SK-N-SH (cell line): ENCODE data around the gene ICAM5. TPM values are rescaled to one million over a fixed set of nuclear protein-coding genes. Genes with fewer than 3 reads are reported as not detected.

ENCODE experiments used
- CTCF ChIA-PET: fragments of 300-600, 350-600 bp; formaldehyde crosslinking; extraction: SDS; loops from one replicate; lab custom pipeline; 2021; lab: Yijun Ruan, JAX
- POLR2A ChIA-PET: fragments of 350-600 bp; sonication (Branson Sonifier 250); formaldehyde crosslinking; extraction: SDS; loops from one replicate; lab custom pipeline; 2020; ENCODE audit warnings: antibody characterized with exemption, inconsistent platforms; lab: Yijun Ruan, JAX
- DNase-seq: peaks from one replicate; pipeline ENCODE4 v3.0.0; 2012
- H2AFZ ChIP-seq: fragments of 200-600 bp; sonication (generic); 2 replicates; pipeline ENCODE4 v1.8.1; 2016; ENCODE audit warnings: antibody characterized with exemption, mild to moderate bottlenecking, low read depth
- H3F3A ChIP-seq: fragments of 200-600 bp; sonication (generic); replicated peaks from 2 replicates; pipeline ENCODE3; 2016; ENCODE audit warnings: antibody characterized with exemption, mild to moderate bottlenecking; ENCODE audit not compliant: insufficient read depth
- H3K27ac ChIP-seq, 2 experiments: fragments of 200-500 bp in 1 of 2; fragments of 200-600 bp in 1 of 2; sonication (Bioruptor generic) in 1 of 2; sonication (generic), shearing (Covaris generic) in 1 of 2; 2 replicates each; pipeline versions ENCODE4 v1.5.1 to v1.6.1; 2014 to 2016; ENCODE audit warnings: low read depth in 2 of 2, inconsistent platforms in 1 of 2, low read length in 1 of 2, mild to moderate bottlenecking in 1 of 2, mixed read lengths in 1 of 2
- H3K27me3 ChIP-seq: fragments of 200-600 bp; sonication (generic), shearing (Covaris generic); 2 replicates; pipeline ENCODE4 v1.6.1; 2016; ENCODE audit warnings: mixed run types; ENCODE audit not compliant: insufficient read depth
- H3K36me3 ChIP-seq, 2 experiments: fragments of 200-500 bp in 1 of 2; fragments of 200-600 bp in 1 of 2; sonication (Bioruptor generic) in 1 of 2; sonication (generic) in 1 of 2; replicated peaks in 1 of 2; 2 replicates each; pipeline versions ENCODE3 to v1.5.1; 2014 to 2016; ENCODE audit warnings: low read length in 1 of 2, mild to moderate bottlenecking in 1 of 2; ENCODE audit not compliant: insufficient read depth in 2 of 2, control insufficient read depth in 1 of 2
- H3K4me1 ChIP-seq, 2 experiments: fragments of 200-500 bp in 1 of 2; fragments of 200-600 bp in 1 of 2; sonication (Bioruptor generic) in 1 of 2; sonication (generic), shearing (Covaris generic) in 1 of 2; 2 replicates each; pipeline versions ENCODE4 v1.5.1 to v1.6.1; 2014 to 2016; ENCODE audit warnings: low read depth in 1 of 2, low read length in 1 of 2, mixed run types in 1 of 2; ENCODE audit not compliant: insufficient read depth in 2 of 2, control insufficient read depth in 1 of 2
- H3K4me2 ChIP-seq: fragments of 200-600 bp; sonication (generic), shearing (Covaris generic); 2 replicates; pipeline ENCODE4 v1.6.1; 2017; ENCODE audit warnings: mixed run types
- H3K4me3 ChIP-seq, 2 experiments: fragments of 200-500 bp in 1 of 2; fragments of 200-600 bp in 1 of 2; sonication (Bioruptor generic) in 1 of 2; sonication (generic), shearing (Covaris generic) in 1 of 2; 2 replicates each; pipeline versions ENCODE4 v1.5.1 to v1.8.1; 2014 to 2016; ENCODE audit warnings: low read depth in 2 of 2, inconsistent platforms in 1 of 2, low read length in 1 of 2, mild to moderate bottlenecking in 1 of 2, mixed read lengths in 1 of 2, moderate library complexity in 1 of 2
- H3K79me2 ChIP-seq: fragments of 200-600 bp; sonication (generic); 2 replicates; pipeline ENCODE4 v1.8.1; 2017; ENCODE audit warnings: mild to moderate bottlenecking; ENCODE audit not compliant: insufficient read depth
- H3K9ac ChIP-seq: fragments of 200-600 bp; sonication (generic); 2 replicates; pipeline ENCODE4 v1.6.1; 2017; ENCODE audit warnings: mixed run types
- H3K9me2 ChIP-seq: fragments of 200-600 bp; sonication (generic); 2 replicates; pipeline ENCODE4 v1.6.1; 2017; ENCODE audit warnings: mixed run types
- H3K9me3 ChIP-seq: fragments of 200-600 bp; sonication (generic); 2 replicates; pipeline ENCODE4 v1.6.1; 2017; ENCODE audit warnings: mixed run types, mild to moderate bottlenecking, moderate library complexity
- H4K20me1 ChIP-seq: fragments of 200-600 bp; sonication (generic); 2 replicates; pipeline ENCODE4 v1.6.1; 2017; ENCODE audit warnings: mild to moderate bottlenecking, mixed run types; ENCODE audit not compliant: insufficient read depth
- FOSL2 ChIP-seq: IDR thresholded peaks from 2 replicates; pipeline ENCODE4 v1.4.0; 2012; ENCODE audit warnings: low read depth, mild to moderate bottlenecking, moderate library complexity, borderline replicate concordance
- GABPA ChIP-seq: IDR thresholded peaks from 2 replicates; pipeline ENCODE4 v1.4.0; 2012; ENCODE audit warnings: low read depth, mild to moderate bottlenecking
- GATA2 ChIP-seq: sonication (generic); formaldehyde crosslinking; IDR thresholded peaks from 2 replicates; pipeline ENCODE4 v1.5.0; 2020; ENCODE audit warnings: mild to moderate bottlenecking, missing genetic modification reagents
- MEF2A ChIP-seq: IDR thresholded peaks from 2 replicates; pipeline ENCODE4 v1.4.0; 2012; ENCODE audit warnings: low read depth, borderline replicate concordance
- MXI1 ChIP-seq: IDR thresholded peaks from 2 replicates; pipeline ENCODE4 v1.6.1; 2012; ENCODE audit warnings: mild to moderate bottlenecking, low read depth, low read length, improper control_type of control experiment
- NFIC ChIP-seq: IDR thresholded peaks from 2 replicates; pipeline ENCODE4 v1.4.0; 2012; ENCODE audit warnings: borderline replicate concordance
- POLR2AphosphoS5 ChIP-seq: IDR thresholded peaks from 2 replicates; pipeline ENCODE4 v1.6.1; 2012; ENCODE audit warnings: low read depth, low read length
- RAD21 ChIP-seq: IDR thresholded peaks from 2 replicates; pipeline ENCODE4 v1.6.1; 2012; ENCODE audit warnings: mild to moderate bottlenecking, low read length
- RFX5 ChIP-seq: IDR thresholded peaks from 2 replicates; pipeline ENCODE4 v1.6.1; 2012; ENCODE audit warnings: mild to moderate bottlenecking, improper control_type of control experiment, low read length
- SIN3A ChIP-seq: IDR thresholded peaks from 2 replicates; pipeline ENCODE4 v1.6.1; 2012; ENCODE audit warnings: low read depth, mild to moderate bottlenecking, low read length, moderate library complexity, borderline replicate concordance
- SMC3 ChIP-seq: IDR thresholded peaks from 2 replicates; pipeline ENCODE4 v1.6.1; 2012; ENCODE audit warnings: low read depth, low read length, improper control_type of control experiment
- TEAD4 ChIP-seq: IDR thresholded peaks from 2 replicates; pipeline ENCODE4 v1.4.0; 2012; ENCODE audit warnings: mild to moderate bottlenecking, borderline replicate concordance; ENCODE audit not compliant: insufficient read depth
- YY1 ChIP-seq: IDR thresholded peaks from 2 replicates; pipeline ENCODE4 v1.4.0; 2012; ENCODE audit warnings: low read depth, mild to moderate bottlenecking
- WGBS: methylation state at CpG from one replicate; pipeline ENCODE4 v1.1.6; 2017; ENCODE audit warnings: low lambda C conversion rate; 5-methylcytosine and 5-hydroxymethylcytosine counted together
- polyA plus RNA-seq, 3 experiments: library from polyadenylated mRNA; depleted of rRNA; stranded (reverse); fragments of >200 nt; gene quantifications; 2 replicates each; pipeline ENCODE4 v1.2.3, GENCODE V29; 2012
- TF ChIP-seq, protein P1 (sequence below): fragments of 200-600 bp; sonication (generic); IDR thresholded peaks from 2 replicates; pipeline ENCODE4 v1.6.1; 2017; ENCODE audit warnings: antibody characterized with exemption, mild to moderate bottlenecking, moderate library complexity
- TF ChIP-seq, protein P2 (sequence below): fragments of 150-350 bp; IDR thresholded peaks from 2 replicates; pipeline ENCODE4 v1.6.1; 2016; ENCODE audit warnings: mild to moderate bottlenecking, low read depth, low read length
- TF ChIP-seq, protein P3 (sequence below): IDR thresholded peaks from 2 replicates; pipeline ENCODE4 v1.4.0; 2012; ENCODE audit warnings: low read depth, borderline replicate concordance
- TF ChIP-seq, protein P4 (sequence below): IDR thresholded peaks from 2 replicates; pipeline ENCODE4; 2012
- TF ChIP-seq, protein P5 (sequence below): IDR thresholded peaks from 2 replicates; pipeline ENCODE4 v1.4.0; 2012; ENCODE audit warnings: low read depth, borderline replicate concordance

ICAM5 gene
- polyA plus RNA-seq, 1 of the 3 experiments (the other 2 are of a cell fraction), result 5.2 TPM

DNA sequence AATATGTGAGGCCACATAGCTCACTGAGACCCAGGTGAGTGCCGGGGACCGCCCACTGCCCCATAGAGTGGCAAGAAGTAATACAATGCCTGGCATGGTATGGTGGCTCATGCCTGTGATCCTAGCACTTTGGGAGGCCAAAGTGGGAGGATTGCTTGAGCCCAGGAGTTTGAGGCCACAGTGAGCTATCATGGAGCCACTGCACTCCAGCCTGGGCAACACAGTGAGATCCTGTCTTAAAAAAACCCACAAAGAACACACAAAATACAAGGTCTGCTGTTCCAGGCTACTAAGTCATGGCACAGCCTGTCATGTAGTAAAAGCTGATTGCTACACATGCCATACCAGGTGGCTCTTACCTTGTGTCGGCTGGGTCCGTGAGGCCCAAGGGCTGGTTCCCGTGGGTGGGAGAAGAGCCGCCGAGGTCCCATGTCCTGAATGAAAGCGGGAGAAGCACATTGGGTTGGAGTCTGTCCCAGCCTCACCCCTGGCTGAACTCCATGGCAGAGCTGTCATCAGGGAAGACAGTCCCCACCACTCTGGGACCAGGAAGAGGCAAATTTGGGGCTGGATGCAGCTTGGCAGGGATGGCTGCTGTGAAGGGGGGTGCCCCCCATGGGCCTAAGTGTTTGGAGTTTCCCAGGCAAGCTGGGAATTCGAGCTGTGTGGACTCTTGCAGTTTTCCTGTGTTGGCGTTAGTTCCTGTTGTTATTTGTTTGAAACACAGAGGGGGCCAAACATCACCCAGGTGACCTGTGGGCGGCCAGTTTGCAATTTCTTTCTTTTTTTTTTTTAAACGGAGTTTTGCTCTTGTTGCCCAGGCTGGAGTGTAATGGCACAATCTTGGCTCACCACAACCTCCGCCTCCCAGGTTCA is 29.3 kb downstream of the ICAM5 start:
- Histone ChIP-seq H3K36me3 (peaks cover 0 to 38% of the 10 kb centered on the region in 2 experiments), H3K9ac (no peak overlapping the region), H4K20me1 (no peaks in the 10 kb centered on the region), H3K4me2 (no peak overlapping the region), H3K4me3 (no peak overlapping the region), H2AFZ (no peak overlapping the region), H3K9me2 (no peaks in the 10 kb centered on the region), H3K27me3 (no peaks in the 10 kb centered on the region), H3F3A (peaks cover 6% of the 10 kb centered on the region), H3K9me3 (no peaks in the 10 kb centered on the region), H3K4me1 (peaks cover 0 to 17% of the 10 kb centered on the region in 2 experiments; a peak in 1 of 4 replicates), H3K27ac (no peak overlapping the region), H3K79me2 (peaks cover 12% of the 10 kb centered on the region; the same call in 1 of the 2 replicates)
- POLR2A ChIA-PET, result no interaction called here
- CTCF ChIA-PET, result interaction anchor here (1.2 kb wide), 1 partner anchor 29 kb away, joined by 3 read pairs; the partner anchor contains the start of gene ICAM5
- no peak for TF ChIP-seq POLR2AphosphoS5
- TF ChIP-seq, protein P1, sequence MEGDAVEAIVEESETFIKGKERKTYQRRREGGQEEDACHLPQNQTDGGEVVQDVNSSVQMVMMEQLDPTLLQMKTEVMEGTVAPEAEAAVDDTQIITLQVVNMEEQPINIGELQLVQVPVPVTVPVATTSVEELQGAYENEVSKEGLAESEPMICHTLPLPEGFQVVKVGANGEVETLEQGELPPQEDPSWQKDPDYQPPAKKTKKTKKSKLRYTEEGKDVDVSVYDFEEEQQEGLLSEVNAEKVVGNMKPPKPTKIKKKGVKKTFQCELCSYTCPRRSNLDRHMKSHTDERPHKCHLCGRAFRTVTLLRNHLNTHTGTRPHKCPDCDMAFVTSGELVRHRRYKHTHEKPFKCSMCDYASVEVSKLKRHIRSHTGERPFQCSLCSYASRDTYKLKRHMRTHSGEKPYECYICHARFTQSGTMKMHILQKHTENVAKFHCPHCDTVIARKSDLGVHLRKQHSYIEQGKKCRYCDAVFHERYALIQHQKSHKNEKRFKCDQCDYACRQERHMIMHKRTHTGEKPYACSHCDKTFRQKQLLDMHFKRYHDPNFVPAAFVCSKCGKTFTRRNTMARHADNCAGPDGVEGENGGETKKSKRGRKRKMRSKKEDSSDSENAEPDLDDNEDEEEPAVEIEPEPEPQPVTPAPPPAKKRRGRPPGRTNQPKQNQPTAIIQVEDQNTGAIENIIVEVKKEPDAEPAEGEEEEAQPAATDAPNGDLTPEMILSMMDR, result no peak
- TF ChIP-seq, protein P2, sequence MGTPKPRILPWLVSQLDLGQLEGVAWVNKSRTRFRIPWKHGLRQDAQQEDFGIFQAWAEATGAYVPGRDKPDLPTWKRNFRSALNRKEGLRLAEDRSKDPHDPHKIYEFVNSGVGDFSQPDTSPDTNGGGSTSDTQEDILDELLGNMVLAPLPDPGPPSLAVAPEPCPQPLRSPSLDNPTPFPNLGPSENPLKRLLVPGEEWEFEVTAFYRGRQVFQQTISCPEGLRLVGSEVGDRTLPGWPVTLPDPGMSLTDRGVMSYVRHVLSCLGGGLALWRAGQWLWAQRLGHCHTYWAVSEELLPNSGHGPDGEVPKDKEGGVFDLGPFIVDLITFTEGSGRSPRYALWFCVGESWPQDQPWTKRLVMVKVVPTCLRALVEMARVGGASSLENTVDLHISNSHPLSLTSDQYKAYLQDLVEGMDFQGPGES, result no peak
- TF ChIP-seq, protein P3, sequence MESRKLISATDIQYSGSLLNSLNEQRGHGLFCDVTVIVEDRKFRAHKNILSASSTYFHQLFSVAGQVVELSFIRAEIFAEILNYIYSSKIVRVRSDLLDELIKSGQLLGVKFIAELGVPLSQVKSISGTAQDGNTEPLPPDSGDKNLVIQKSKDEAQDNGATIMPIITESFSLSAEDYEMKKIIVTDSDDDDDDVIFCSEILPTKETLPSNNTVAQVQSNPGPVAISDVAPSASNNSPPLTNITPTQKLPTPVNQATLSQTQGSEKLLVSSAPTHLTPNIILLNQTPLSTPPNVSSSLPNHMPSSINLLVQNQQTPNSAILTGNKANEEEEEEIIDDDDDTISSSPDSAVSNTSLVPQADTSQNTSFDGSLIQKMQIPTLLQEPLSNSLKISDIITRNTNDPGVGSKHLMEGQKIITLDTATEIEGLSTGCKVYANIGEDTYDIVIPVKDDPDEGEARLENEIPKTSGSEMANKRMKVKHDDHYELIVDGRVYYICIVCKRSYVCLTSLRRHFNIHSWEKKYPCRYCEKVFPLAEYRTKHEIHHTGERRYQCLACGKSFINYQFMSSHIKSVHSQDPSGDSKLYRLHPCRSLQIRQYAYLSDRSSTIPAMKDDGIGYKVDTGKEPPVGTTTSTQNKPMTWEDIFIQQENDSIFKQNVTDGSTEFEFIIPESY, result no peak
- no peak for TF ChIP-seq SIN3A
- no peak for TF ChIP-seq GABPA
- TF ChIP-seq FOSL2, result no peak
- no peak for TF ChIP-seq MEF2A
- no peak for TF ChIP-seq NFIC
- TF ChIP-seq MXI1, result no peak
- no peak for TF ChIP-seq RFX5
- TF ChIP-seq TEAD4, result no peak
- no peak for TF ChIP-seq YY1
- TF ChIP-seq SMC3, result no peak
- no peak for TF ChIP-seq GATA2
- TF ChIP-seq, protein P4, sequence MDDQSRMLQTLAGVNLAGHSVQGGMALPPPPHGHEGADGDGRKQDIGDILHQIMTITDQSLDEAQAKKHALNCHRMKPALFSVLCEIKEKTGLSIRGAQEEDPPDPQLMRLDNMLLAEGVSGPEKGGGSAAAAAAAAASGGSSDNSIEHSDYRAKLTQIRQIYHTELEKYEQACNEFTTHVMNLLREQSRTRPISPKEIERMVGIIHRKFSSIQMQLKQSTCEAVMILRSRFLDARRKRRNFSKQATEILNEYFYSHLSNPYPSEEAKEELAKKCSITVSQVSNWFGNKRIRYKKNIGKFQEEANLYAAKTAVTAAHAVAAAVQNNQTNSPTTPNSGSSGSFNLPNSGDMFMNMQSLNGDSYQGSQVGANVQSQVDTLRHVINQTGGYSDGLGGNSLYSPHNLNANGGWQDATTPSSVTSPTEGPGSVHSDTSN, result no peak
- TF ChIP-seq, protein P5, sequence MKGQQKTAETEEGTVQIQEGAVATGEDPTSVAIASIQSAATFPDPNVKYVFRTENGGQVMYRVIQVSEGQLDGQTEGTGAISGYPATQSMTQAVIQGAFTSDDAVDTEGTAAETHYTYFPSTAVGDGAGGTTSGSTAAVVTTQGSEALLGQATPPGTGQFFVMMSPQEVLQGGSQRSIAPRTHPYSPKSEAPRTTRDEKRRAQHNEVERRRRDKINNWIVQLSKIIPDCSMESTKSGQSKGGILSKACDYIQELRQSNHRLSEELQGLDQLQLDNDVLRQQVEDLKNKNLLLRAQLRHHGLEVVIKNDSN, result no peak
- no peak for TF ChIP-seq RAD21
- no peak for DNase-seq
- 92% methylated on average over 10 of the region's 13 CpGs for WGBS
